ENCODE measurements around the gene PHF21A.

- TF ChIP-seq CTCF (IDR thresholded peaks at IDR 0.05) (no peak), POLR2A (IDR thresholded peaks at IDR 0.05) (no peak)
These were observed 197.0 kb downstream of the PHF21A start for GRCh38 chr11:45924036-45924915.
